Testis (tissue), 3 donors: Measurements from ENCODE around the gene GAB2. TPM values are rescaled to one million over a fixed set of nuclear protein-coding genes. Genes with fewer than 3 reads are reported as not detected.

Source experiments
- DNase-seq: peaks from one replicate; pipeline ENCODE4 v3.0.0-alpha.2; 2019
- H3K27ac ChIP-seq, 2 donors: fragments of 200-600 bp; sonication (generic); one replicate each; pipeline ENCODE4 v1.5.1; 2019
- H3K27me3 ChIP-seq: fragments of 200-600 bp; sonication (generic); one replicate; pipeline ENCODE4 v1.5.1; 2019
- H3K36me3 ChIP-seq: fragments of 200-600 bp; sonication (generic); one replicate; pipeline ENCODE4 v1.5.1; 2017; ENCODE audit warnings: low read depth; ENCODE audit errors: missing control alignments
- H3K4me1 ChIP-seq: fragments of 200-600 bp; sonication (generic); one replicate; pipeline ENCODE4 v1.5.1; 2019
- H3K4me3 ChIP-seq, 2 donors: fragments of 200-600 bp; sonication (generic); one replicate each; pipeline ENCODE4 v1.5.1; 2017 to 2019
- H3K9me3 ChIP-seq: fragments of 200-600 bp; sonication (generic); one replicate; pipeline ENCODE4 v1.5.1; 2017
- POLR2A ChIP-seq: fragments of 450-650 bp; IDR thresholded peaks from one replicate; pipeline ENCODE4 v1.6.1; 2017; ENCODE audit warnings: antibody characterized with exemption, mild to moderate bottlenecking, moderate library complexity
- WGBS, 2 donors: methylation state at CpG; one replicate each; pipeline ENCODE4 v1.1.5; 2018; 5-methylcytosine and 5-hydroxymethylcytosine counted together
- intact Hi-C: fragments of 100-400 bp; cut with DNase I; formaldehyde crosslinking; loops from one replicate; pipeline ENCODE4 v1.15.1; 2023; ENCODE audit warnings: low total_unique reads
- polyA plus RNA-seq: library from polyadenylated mRNA; stranded (reverse); fragments of 350-450 nt; fragmentation: Illumina TruSeq; extraction: RNeasy Lipid Tissue Mini Kit (QIAGEN cat#74804); gene quantifications from one replicate; pipeline ENCODE4 v1.2.3, GENCODE V29; 2014; ENCODE audit warnings: low read depth, low replicate concordance; ENCODE audit not compliant: insufficient read depth
- total RNA-seq, 2 donors: library from RNA; depleted of rRNA; stranded (reverse); fragments of >200 nt; gene quantifications; one replicate each; pipeline ENCODE4 v1.2.3, GENCODE V29; 2016
- TF ChIP-seq, protein P1 (sequence below), 3 experiments: fragments of 450-650 bp in 2 of 3; fragments of 200-600 bp in 1 of 3; sonication (generic) in 1 of 3; IDR thresholded peaks; one replicate each; pipeline ENCODE4 v1.5.1; 2016 to 2019; ENCODE audit warnings: antibody characterized with exemption in 3 of 3, mild to moderate bottlenecking in 2 of 3, moderate library complexity in 1 of 3

The GAB2 gene
- total and polyA plus RNA-seq, 3 donors from 2014 or later = 9.2 to 14.3 (median 10.9) TPM

DNA sequence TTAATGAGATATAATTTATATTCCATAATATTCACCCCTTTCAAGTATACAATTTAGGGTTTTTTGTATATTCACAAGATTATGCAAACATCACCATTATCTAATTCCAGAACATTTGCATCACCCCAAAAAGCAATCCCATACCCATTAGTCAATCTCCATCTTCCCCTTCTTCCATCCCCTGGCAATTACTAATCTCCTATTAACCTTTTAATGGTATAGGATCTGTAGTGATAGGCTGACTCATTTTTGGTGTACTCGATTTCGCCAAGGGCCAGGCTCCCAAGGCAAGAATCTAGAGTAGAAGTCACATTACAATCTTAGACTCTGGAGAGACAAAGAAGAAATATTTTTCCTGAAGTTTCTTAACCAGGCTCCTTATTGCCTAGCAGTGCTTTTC lies 113.4 kb downstream of the GAB2 start:
- no peak overlapping the region for H3K27ac ChIP-seq
- peaks cover 8% of the 10 kb centered on the region for H3K4me1 ChIP-seq
- H3K27me3 ChIP-seq = no peaks in the 10 kb centered on the region
- 84 to 100% methylated on average over 2 of the region's 2 CpGs for WGBS, 2 donors
- intact Hi-C loops = no loop called here
- TF ChIP-seq, protein P1, sequence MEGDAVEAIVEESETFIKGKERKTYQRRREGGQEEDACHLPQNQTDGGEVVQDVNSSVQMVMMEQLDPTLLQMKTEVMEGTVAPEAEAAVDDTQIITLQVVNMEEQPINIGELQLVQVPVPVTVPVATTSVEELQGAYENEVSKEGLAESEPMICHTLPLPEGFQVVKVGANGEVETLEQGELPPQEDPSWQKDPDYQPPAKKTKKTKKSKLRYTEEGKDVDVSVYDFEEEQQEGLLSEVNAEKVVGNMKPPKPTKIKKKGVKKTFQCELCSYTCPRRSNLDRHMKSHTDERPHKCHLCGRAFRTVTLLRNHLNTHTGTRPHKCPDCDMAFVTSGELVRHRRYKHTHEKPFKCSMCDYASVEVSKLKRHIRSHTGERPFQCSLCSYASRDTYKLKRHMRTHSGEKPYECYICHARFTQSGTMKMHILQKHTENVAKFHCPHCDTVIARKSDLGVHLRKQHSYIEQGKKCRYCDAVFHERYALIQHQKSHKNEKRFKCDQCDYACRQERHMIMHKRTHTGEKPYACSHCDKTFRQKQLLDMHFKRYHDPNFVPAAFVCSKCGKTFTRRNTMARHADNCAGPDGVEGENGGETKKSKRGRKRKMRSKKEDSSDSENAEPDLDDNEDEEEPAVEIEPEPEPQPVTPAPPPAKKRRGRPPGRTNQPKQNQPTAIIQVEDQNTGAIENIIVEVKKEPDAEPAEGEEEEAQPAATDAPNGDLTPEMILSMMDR (IDR thresholded peaks at IDR 0.05) = no peak
- no peak for TF ChIP-seq POLR2A
- H3K9me3 ChIP-seq = no peaks in the 10 kb centered on the region
- no peak for DNase-seq
- no peaks in the 10 kb centered on the region for H3K36me3 ChIP-seq
- no peak overlapping the region for H3K4me3 ChIP-seq

DNA sequence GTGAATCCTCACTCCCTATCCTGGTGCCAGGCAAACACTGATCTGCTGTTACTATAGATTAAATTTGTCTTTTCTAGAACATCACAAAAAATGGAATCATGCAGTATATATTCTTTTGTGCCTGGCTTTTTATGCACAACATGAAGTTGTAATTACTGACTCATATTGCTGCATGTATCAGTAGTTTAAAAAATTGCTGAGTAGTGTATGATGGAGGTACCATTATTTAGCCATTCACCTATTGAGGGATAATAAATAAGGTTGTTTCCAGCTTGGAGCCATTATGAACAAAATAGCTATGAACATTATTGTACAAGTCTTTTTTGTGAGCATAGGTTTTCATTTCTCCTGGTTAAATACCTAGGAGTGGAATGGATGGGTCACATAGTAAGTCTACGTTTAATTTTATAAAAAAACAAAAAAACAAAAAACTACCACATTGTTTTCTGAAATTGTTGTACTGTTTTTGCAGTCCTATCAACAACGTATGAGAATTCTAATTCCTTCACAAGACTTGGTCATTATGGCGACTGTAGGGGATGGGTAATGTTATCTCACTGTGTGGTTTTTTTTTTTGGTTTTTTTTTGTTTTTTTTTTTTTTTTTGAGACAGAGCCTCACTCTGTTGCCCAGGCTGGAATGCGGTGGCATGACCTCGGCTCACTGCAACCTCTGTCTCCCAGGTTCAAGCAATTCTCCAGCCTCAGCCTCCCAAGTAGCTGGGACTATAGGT lies 117.3 kb downstream of the GAB2 start:
- intact Hi-C loops = no loop called here
- WGBS, 2 donors = 94 to 96% methylated on average over 5 of the region's 5 CpGs
- Histone ChIP-seq H3K9me3 (no peaks in the 10 kb centered on the region), H3K4me1 (peaks cover 2% of the 10 kb centered on the region), H3K27me3 (no peaks in the 10 kb centered on the region), H3K36me3 (no peaks in the 10 kb centered on the region), H3K27ac (no peak overlapping the region), H3K4me3 (no peak overlapping the region)
- DNase-seq = no peak
- TF ChIP-seq, protein P1 (IDR thresholded peaks at IDR 0.05) = no peak
- TF ChIP-seq POLR2A = no peak

DNA sequence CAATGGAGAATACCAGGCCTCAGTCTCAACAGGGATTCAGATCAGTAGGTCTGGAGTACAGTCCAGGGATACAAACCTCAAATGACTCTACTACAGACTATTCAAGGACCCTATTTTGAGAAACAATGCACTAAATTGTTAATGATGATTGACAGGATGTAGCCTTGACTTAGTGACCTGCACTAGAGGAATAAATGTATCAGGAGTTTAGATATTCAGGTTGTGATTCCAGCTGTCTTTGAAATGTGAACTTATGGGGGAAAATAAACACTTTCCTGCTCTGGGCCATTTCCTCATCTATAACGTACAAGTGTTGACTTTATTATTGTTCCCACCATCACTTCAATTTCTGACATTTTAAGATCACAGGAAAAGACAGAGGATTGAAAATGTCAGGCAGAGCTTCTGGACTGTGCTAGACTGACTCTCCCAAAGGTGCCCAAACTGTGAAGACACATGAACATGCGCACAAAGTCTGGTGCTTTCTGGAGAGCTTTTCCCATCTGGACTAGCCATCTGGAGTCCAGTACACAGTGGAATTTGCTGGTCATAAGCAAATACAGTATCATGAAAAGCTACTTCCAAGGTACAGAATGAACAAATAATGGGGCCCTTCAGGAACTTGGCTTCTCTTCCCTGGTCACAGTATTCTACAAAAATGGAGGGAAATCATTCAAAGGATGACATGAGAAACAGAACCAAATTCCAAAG lies 118.5 kb downstream of the GAB2 start:
- H3K27me3 ChIP-seq = no peaks in the 10 kb centered on the region
- DNase-seq = no peak
- no peak overlapping the region for H3K27ac ChIP-seq
- intact Hi-C loops = no loop called here
- no peaks in the 10 kb centered on the region for H3K9me3 ChIP-seq
- H3K36me3 ChIP-seq = no peaks in the 10 kb centered on the region
- H3K4me3 ChIP-seq = no peak overlapping the region
- TF ChIP-seq, protein P1 (IDR thresholded peaks at IDR 0.05) = no peak
- TF ChIP-seq POLR2A = no peak
- no peaks in the 10 kb centered on the region for H3K4me1 ChIP-seq
- WGBS, 2 donors = 67 to 73% methylated on average over 2 of the region's 2 CpGs

DNA sequence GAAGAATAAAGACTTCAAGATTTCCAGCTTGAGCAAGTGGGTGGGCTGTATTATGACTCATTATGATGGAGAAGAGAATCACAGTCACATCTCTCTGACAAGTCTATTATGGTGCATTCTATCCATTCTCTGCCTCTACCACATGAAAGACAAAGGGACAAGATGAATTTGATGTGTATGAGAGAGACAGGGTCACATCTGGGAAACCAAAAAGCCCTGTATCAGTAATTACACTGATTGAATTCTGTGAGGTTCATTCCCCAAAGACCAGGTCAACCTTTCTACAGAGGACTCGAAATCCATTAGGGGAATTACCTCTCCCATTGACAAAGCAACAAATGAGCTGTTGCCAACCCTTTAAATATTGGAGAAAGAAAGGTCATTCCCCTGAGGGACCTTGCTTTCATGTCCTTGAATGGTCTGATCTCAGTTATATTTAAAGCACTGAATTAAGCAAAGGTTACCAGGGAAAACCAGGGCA lies 119.3 kb downstream of the GAB2 start:
- whole genome bisulfite sequencing, 2 donors = 71 to 79% methylated on average over 1 of the region's 1 CpG
- Histone ChIP-seq H3K4me3 (no peak overlapping the region), H3K36me3 (no peaks in the 10 kb centered on the region), H3K4me1 (no peaks in the 10 kb centered on the region), H3K9me3 (no peaks in the 10 kb centered on the region), H3K27ac (no peak overlapping the region), H3K27me3 (no peaks in the 10 kb centered on the region)
- TF ChIP-seq, protein P1 (IDR thresholded peaks at IDR 0.05) = no peak
- TF ChIP-seq POLR2A = no peak
- no peak for DNase-seq
- intact Hi-C loops = no loop called here
